ENCODE data around the gene CBLC. TPM values are rescaled to one million over a fixed set of nuclear protein-coding genes. Genes with fewer than 3 reads are reported as not detected.

Gene CBLC
- total and polyA plus RNA-seq, 2 donors from 2014 or later = 8.2 to 11.5 TPM

GRCh38 chr19:44738136-44738535, 39.6 kb upstream of the CBLC start:
- intact Hi-C loops (cut with DNase I) = no loop called here
- no peaks in the 10 kb centered on the region for H3K9me3 ChIP-seq (ENCODE audit: control insufficient read depth in 2 of 3, insufficient read depth in 1 of 3, low read length in 3 of 3)
- peaks cover 0 to 17% (median 9%) of the 10 kb centered on the region in 3 donors for H3K4me1 ChIP-seq (ENCODE audit: control insufficient read depth in 2 of 3, insufficient read depth in 2 of 3, low read depth in 1 of 3, low read length in 3 of 3)
- no peaks in the 10 kb centered on the region for H3K27me3 ChIP-seq (ENCODE audit: control insufficient read depth, insufficient read depth, low read length)
- no peaks in the 10 kb centered on the region for H3K36me3 ChIP-seq (ENCODE audit: control insufficient read depth in 2 of 3, insufficient read depth in 3 of 3, low read length in 3 of 3)
- TF ChIP-seq CTCF (IDR thresholded peaks at IDR 0.05; ENCODE audit: borderline replicate concordance, extremely low read depth, insufficient read depth) = no peak
- H3K27ac ChIP-seq (ENCODE audit: low read depth in 2 of 2, low read length in 2 of 2) = no peak overlapping the region
- no peak overlapping the region for H3K4me3 ChIP-seq (ENCODE audit: low read length in 3 of 3)
- no peak for DNase-seq
- no peak overlapping the region for H3K9ac ChIP-seq (ENCODE audit: low read length in 3 of 3)
- no peak for FAIRE-seq

GRCh38 chr19:44738603-44739558, 38.8 kb upstream of the CBLC start:
- Histone ChIP-seq H3K27me3 (ENCODE audit: control insufficient read depth, insufficient read depth, low read length) (no peaks in the 10 kb centered on the region), H3K9me3 (ENCODE audit: control insufficient read depth in 2 of 3, insufficient read depth in 1 of 3, low read length in 3 of 3) (no peaks in the 10 kb centered on the region), H3K9ac (ENCODE audit: low read length in 3 of 3) (no peak overlapping the region), H3K27ac (ENCODE audit: low read depth in 2 of 2, low read length in 2 of 2) (peak overlapping the region in 1 of 2 donors; percentile 11), H3K4me1 (ENCODE audit: control insufficient read depth in 2 of 3, insufficient read depth in 2 of 3, low read depth in 1 of 3, low read length in 3 of 3) (peaks cover 0 to 17% (median 9%) of the 10 kb centered on the region in 3 donors), H3K4me3 (ENCODE audit: low read length in 3 of 3) (no peak overlapping the region), H3K36me3 (ENCODE audit: control insufficient read depth in 2 of 3, insufficient read depth in 3 of 3, low read length in 3 of 3) (no peaks in the 10 kb centered on the region)
- TF ChIP-seq CTCF (IDR thresholded peaks at IDR 0.05; ENCODE audit: borderline replicate concordance, extremely low read depth, insufficient read depth) = no peak
- intact Hi-C loops (cut with DNase I) = no loop called here
- DNase-seq = peak in 1 of 5 donors; percentile 87
- no peak for FAIRE-seq

GRCh38 chr19:44740351-44740824, 37.3 kb upstream of the CBLC start:
- Histone ChIP-seq H3K36me3 (ENCODE audit: control insufficient read depth in 2 of 3, insufficient read depth in 3 of 3, low read length in 3 of 3) (no peaks in the 10 kb centered on the region), H3K9ac (ENCODE audit: low read length in 3 of 3) (no peak overlapping the region), H3K27me3 (ENCODE audit: control insufficient read depth, insufficient read depth, low read length) (no peaks in the 10 kb centered on the region), H3K27ac (ENCODE audit: low read depth in 2 of 2, low read length in 2 of 2) (no peak overlapping the region), H3K4me3 (ENCODE audit: low read length in 3 of 3) (no peak overlapping the region), H3K9me3 (ENCODE audit: control insufficient read depth in 2 of 3, insufficient read depth in 1 of 3, low read length in 3 of 3) (no peaks in the 10 kb centered on the region), H3K4me1 (ENCODE audit: control insufficient read depth in 2 of 3, insufficient read depth in 2 of 3, low read depth in 1 of 3, low read length in 3 of 3) (peaks cover 0 to 19% (median 17%) of the 10 kb centered on the region in 3 donors)
- TF ChIP-seq CTCF (IDR thresholded peaks at IDR 0.05; ENCODE audit: borderline replicate concordance, extremely low read depth, insufficient read depth) = no peak
- FAIRE-seq (no peak), DNase-seq (no peak)
- intact Hi-C loops (cut with DNase I) = no loop called here
